PC-3 (cell line): ENCODE data around the gene STX1A. TPM values are rescaled to one million over a fixed set of nuclear protein-coding genes. Genes with fewer than 3 reads are reported as not detected.
"Not testable (repeated sequence)": the region's sequence is repeated elsewhere in the genome, so short reads cannot be mapped to it uniquely, and the experiment has no call there.

Experiments
- ATAC-seq: fragments of 200-7000 bp; cut with Tn5 transposase; 2 replicates; pipeline ENCODE4 v1.9.1; 2020; ENCODE audit warnings: mild to moderate bottlenecking, moderate library complexity
- BruUV-seq: library from RNA; stranded (reverse); fragments of 400-500 nt; replicated peaks from 2 replicates; lab custom pipeline; 2021; lab: Mats Ljungman, UMichigan
- CTCF ChIA-PET: fragments of 300-600 bp; sonication (Branson Sonifier 250); formaldehyde crosslinking; loops from one replicate; lab custom pipeline; 2022; ENCODE audit warnings: antibody characterized with exemption; lab: Charles Lee
- POLR2A ChIA-PET: fragments of 300-600 bp; sonication (Branson Sonifier 250); formaldehyde crosslinking; loops from one replicate; lab custom pipeline; 2022; ENCODE audit warnings: antibody characterized with exemption; ENCODE audit not compliant: unreplicated experiment; lab: Charles Lee
- DNase-seq: peaks from one replicate; pipeline ENCODE4 v3.0.0-alpha.2; 2015
- H2AFZ ChIP-seq: fragments of 300-600 bp; sonication (generic); 2 replicates; pipeline ENCODE4 v1.6.0; 2016; ENCODE audit warnings: antibody characterized with exemption, low read length
- H3F3A ChIP-seq: fragments of 300-600 bp; sonication (generic); one replicate; pipeline ENCODE4 v1.6.0; 2017; ENCODE audit warnings: antibody characterized with exemption, low read length, control low read depth, mild to moderate bottlenecking; ENCODE audit not compliant: unreplicated experiment
- H3K27ac ChIP-seq: fragments of 300-600 bp; sonication (generic); 2 replicates; pipeline ENCODE4 v1.5.1; 2016; ENCODE audit warnings: mild to moderate bottlenecking, low read length
- H3K27me3 ChIP-seq: fragments of 300-600 bp; sonication (generic); 2 replicates; pipeline ENCODE4 v1.6.1; 2016; ENCODE audit warnings: low read length, mixed read lengths
- H3K36me3 ChIP-seq: fragments of 300-600 bp; sonication (generic); 2 replicates; pipeline ENCODE4 v1.6.1; 2016; ENCODE audit warnings: low read depth, mixed run types, low read length, mixed read lengths
- H3K4me1 ChIP-seq: fragments of 300-600 bp; sonication (generic); 2 replicates; pipeline ENCODE4 v1.5.1; 2016; ENCODE audit warnings: low read length; ENCODE audit not compliant: insufficient read depth
- H3K4me2 ChIP-seq: fragments of 300-600 bp; sonication (generic); 2 replicates; pipeline ENCODE4 v1.6.0; 2016; ENCODE audit warnings: low read length
- H3K4me3 ChIP-seq: fragments of 300-600 bp; sonication (generic); 2 replicates; pipeline ENCODE4 v1.5.1; 2016; ENCODE audit warnings: mild to moderate bottlenecking, low read length, mixed read lengths
- H3K79me2 ChIP-seq: fragments of 300-600 bp; sonication (generic); 2 replicates; pipeline ENCODE4 v1.6.1; 2017; ENCODE audit warnings: low read length, mixed read lengths
- H3K9ac ChIP-seq: fragments of 300-600 bp; sonication (generic); 2 replicates; pipeline ENCODE4 v1.6.0; 2016; ENCODE audit warnings: mild to moderate bottlenecking, low read length
- H3K9me2 ChIP-seq: fragments of 300-600 bp; sonication (generic); replicated peaks from 2 replicates; pipeline ENCODE4 v1.6.1; 2016; ENCODE audit warnings: mixed run types, low read length, mixed read lengths
- H3K9me3 ChIP-seq: fragments of 300-600 bp; sonication (generic); 2 replicates; pipeline ENCODE4 v1.6.1; 2016; ENCODE audit warnings: low read length, mixed read lengths
- H4K20me1 ChIP-seq: fragments of 300-600 bp; sonication (generic); 2 replicates; pipeline ENCODE4 v1.6.1; 2016; ENCODE audit warnings: low read length, mixed read lengths
- CTCF ChIP-seq: fragments of 300-600 bp; sonication (generic); conservative IDR thresholded peaks from 2 replicates; pipeline ENCODE4 v1.5.1; 2017; ENCODE audit warnings: antibody characterized with exemption, low read depth, mild to moderate bottlenecking, low read length
- EZH2 ChIP-seq: fragments of 300-600 bp; sonication (generic); IDR thresholded peaks from one replicate; pipeline ENCODE4 v1.6.1; 2017; ENCODE audit warnings: antibody characterized with exemption, mild to moderate bottlenecking, low read length; ENCODE audit not compliant: unreplicated experiment
- EZH2phosphoT487 ChIP-seq: fragments of 300-600 bp; sonication (generic); IDR thresholded peaks from 2 replicates; pipeline ENCODE4 v1.6.1; 2018; ENCODE audit warnings: mild to moderate bottlenecking, antibody characterized with exemption, low read length, borderline replicate concordance
- intact Hi-C: fragments of 100-400 bp; cut with micrococcal nuclease; formaldehyde crosslinking; loops from 2 replicates; pipeline ENCODE4 v1.9.0; 2023
- total RNA-seq: library from RNA; depleted of rRNA; stranded (reverse); fragments of >200 nt; gene quantifications from 2 replicates; pipeline ENCODE4 v1.2.3, GENCODE V29; 2014

Gene STX1A
- total RNA-seq, 1 experiment from 2014 or later, result 145 TPM

DNA sequence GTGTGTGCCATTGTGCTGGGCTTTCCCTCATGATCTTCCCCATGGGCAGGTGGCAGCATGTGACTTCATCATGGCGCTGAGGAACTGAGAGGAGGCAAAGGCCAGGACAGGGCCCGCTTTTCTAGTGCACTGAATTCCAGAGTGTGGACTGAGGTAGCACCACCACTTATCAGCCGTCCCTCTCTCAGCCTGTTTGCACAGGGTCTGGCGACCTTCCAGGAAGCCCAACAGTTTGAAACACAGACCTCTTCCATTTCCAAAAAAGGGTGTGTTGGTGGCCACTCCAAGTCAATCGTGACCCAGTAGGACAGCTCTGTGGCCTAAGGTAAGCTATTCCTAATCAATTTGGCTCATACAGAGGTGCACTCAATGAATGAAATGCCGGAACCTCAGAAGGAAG is 40.6 kb downstream of the STX1A start:
- Histone ChIP-seq H2AFZ (no peak overlapping the region), H3F3A (no peaks in the 10 kb centered on the region), H4K20me1 (peaks cover 14% of the 10 kb centered on the region), H3K9ac (no peak overlapping the region), H3K79me2 (peaks cover 55% of the 10 kb centered on the region), H3K27ac (no peak overlapping the region), H3K9me3 (no peaks in the 10 kb centered on the region), H3K27me3 (no peaks in the 10 kb centered on the region), H3K9me2 (no peaks in the 10 kb centered on the region), H3K36me3 (0 out of 2 replicates have a peak, but pooled peaks cover 4% of the 10 kb centered on the region), H3K4me2 (no peak overlapping the region), H3K4me3 (no peak overlapping the region), H3K4me1 (peaks cover 19% of the 10 kb centered on the region)
- TF ChIP-seq CTCF (no peak), EZH2 (no peak), EZH2phosphoT487 (no peak)
- ChIA-PET CTCF (no interaction called here), POLR2A (no interaction called here)
- intact Hi-C loops, result no loop called here
- no peak for DNase-seq
- no peak for ATAC-seq
- BruUV-seq, result no TSS peak

GRCh38 chr7:73676062-73676461 is 43.4 kb downstream of the STX1A start:
- H3K36me3 ChIP-seq, H4K20me1 ChIP-seq, H3K9me3 ChIP-seq, BruUV-seq, intact Hi-C loops, DNase-seq, H3K4me2 ChIP-seq, H3K9me2 ChIP-seq, H3K27ac ChIP-seq, H2AFZ ChIP-seq, H3K4me3 ChIP-seq, ATAC-seq, H3F3A ChIP-seq, H3K9ac ChIP-seq, H3K27me3 ChIP-seq: not testable (repeated sequence)
- POLR2A ChIA-PET, result interaction anchor here (0.6 kb wide), 2 partner anchors 46 to 407 kb away, joined by 3 to 8 read pairs; no protein-coding TSS in a partner anchor
- CTCF ChIA-PET, result interaction anchor here (0.6 to 0.7 kb wide), 2 partner anchors 8 to 58 kb away, joined by 6 to 7 read pairs; no protein-coding TSS in a partner anchor
- peaks cover 13% of the 10 kb centered on the region for H3K4me1 ChIP-seq
- peaks cover 28% of the 10 kb centered on the region for H3K79me2 ChIP-seq

- Histone ChIP-seq H3K27me3 (no peaks in the 10 kb centered on the region), H3K36me3 (peaks cover 4% of the 10 kb centered on the region; the same call in 1 of the 2 replicates), H3K4me3 (no peak overlapping the region), H3K4me1 (0 out of 2 replicates have a peak, but pooled peaks cover 2% of the 10 kb centered on the region), H2AFZ (no peak overlapping the region), H3K9me2 (no peaks in the 10 kb centered on the region), H3K9me3 (no peaks in the 10 kb centered on the region), H4K20me1 (no peaks in the 10 kb centered on the region), H3K9ac (no peak overlapping the region), H3K79me2 (peaks cover 13% of the 10 kb centered on the region), H3K27ac (no peak overlapping the region), H3K4me2 (no peak overlapping the region), H3F3A (no peaks in the 10 kb centered on the region)
- DNase-seq, result no peak
- no peak for ATAC-seq
- TF ChIP-seq EZH2, result no peak
- TF ChIP-seq CTCF, result no peak
- TF ChIP-seq EZH2phosphoT487, result no peak
- ChIA-PET POLR2A (no interaction called here), CTCF (no interaction called here)
- intact Hi-C loops, result no loop called here
- no TSS peak for BruUV-seq
These were observed 44.9 kb downstream of the STX1A start for GRCh38 chr7:73674468-73675124.
